CD14-positive monocyte (primary cell): ENCODE results near the gene CD300C. TPM values are rescaled to one million over a fixed set of nuclear protein-coding genes. Genes with fewer than 3 reads are reported as not detected.

Experiments
- DNase-seq, 3 donors: peaks; one replicate each; pipeline ENCODE4 v3.0.0-alpha.2; 2011 to 2022
- H2AFZ ChIP-seq: 2 replicates; pipeline ENCODE4 v1.6.0; 2012; ENCODE audit warnings: mild to moderate bottlenecking, low read depth, low read length, inconsistent platforms; ENCODE audit not compliant: insufficient read depth, poor library complexity, severe bottlenecking
- H3K27ac ChIP-seq, 2 donors: 1 replicate in 1 of 2; 2 replicates in 1 of 2; pipeline ENCODE4 v1.5.1; 2012 to 2013; ENCODE audit warnings: low read length in 2 of 2, control low read depth in 1 of 2, inconsistent platforms in 1 of 2, low read depth in 1 of 2, mild to moderate bottlenecking in 1 of 2
- H3K27me3 ChIP-seq, 2 donors: one replicate each; pipeline versions ENCODE4 v1.6.0 to v1.6.1; 2011 to 2013; ENCODE audit warnings: low read length in 2 of 2; ENCODE audit not compliant: control insufficient read depth in 2 of 2, insufficient read depth in 2 of 2
- H3K36me3 ChIP-seq, 2 donors: replicated peaks in 1 of 2; 1 replicate in 1 of 2; 2 replicates in 1 of 2; pipeline versions ENCODE4 v1.5.1 to v1.6.1; 2012 to 2013; ENCODE audit warnings: low read length in 2 of 2, control low read depth in 1 of 2, inconsistent platforms in 1 of 2, mild to moderate bottlenecking in 1 of 2; ENCODE audit not compliant: insufficient read depth in 2 of 2, control insufficient read depth in 1 of 2
- H3K4me1 ChIP-seq, 2 donors: 1 replicate in 1 of 2; 2 replicates in 1 of 2; pipeline versions ENCODE4 v1.5.1 to v1.6.1; 2012 to 2013; ENCODE audit warnings: low read length in 2 of 2, control low read depth in 1 of 2, inconsistent platforms in 1 of 2, mild to moderate bottlenecking in 1 of 2, moderate library complexity in 1 of 2; ENCODE audit not compliant: insufficient read depth in 2 of 2, control insufficient read depth in 1 of 2
- H3K4me2 ChIP-seq: replicated peaks from 2 replicates; pipeline ENCODE3; 2012; ENCODE audit warnings: low read length, moderate library complexity, mild to moderate bottlenecking; ENCODE audit not compliant: poor library complexity, severe bottlenecking; ENCODE audit errors: extremely low read depth
- H3K4me3 ChIP-seq, 3 experiments: fragments of 200-600 bp in 1 of 3; sonication (generic) in 1 of 3; replicated peaks in 1 of 3; 1 replicate in 2 of 3; 2 replicates in 1 of 3; pipeline ENCODE4 v1.5.1; 2011 to 2013; ENCODE audit warnings: low read length in 3 of 3, mild to moderate bottlenecking in 3 of 3, control low read depth in 2 of 3, low read depth in 2 of 3, inconsistent platforms in 1 of 3, moderate library complexity in 1 of 3
- H3K79me2 ChIP-seq: 2 replicates; pipeline ENCODE4 v1.6.0; 2012; ENCODE audit warnings: mild to moderate bottlenecking, control low read depth, inconsistent platforms, low read length, moderate library complexity; ENCODE audit not compliant: insufficient read depth
- H3K9ac ChIP-seq: 2 replicates; pipeline ENCODE4 v1.6.0; 2017; ENCODE audit warnings: low read length, mild to moderate bottlenecking; ENCODE audit not compliant: insufficient read depth, poor library complexity, severe bottlenecking
- H3K9me3 ChIP-seq, 2 donors: replicated peaks in 1 of 2; 1 replicate in 1 of 2; 2 replicates in 1 of 2; pipeline versions ENCODE4 v1.5.1 to v1.6.1; 2012 to 2013; ENCODE audit warnings: low read length in 2 of 2, control low read depth in 1 of 2; ENCODE audit not compliant: control insufficient read depth in 1 of 2, insufficient read depth in 1 of 2
- H4K20me1 ChIP-seq: 2 replicates; pipeline ENCODE4 v1.6.0; 2012; ENCODE audit warnings: mild to moderate bottlenecking, low read length, control low read depth, moderate library complexity; ENCODE audit not compliant: insufficient read depth
- H3K27ac Mint-ChIP-seq, 7 donors: one replicate each; pipeline ENCODE4 v1.8.0; 2020; ENCODE audit warnings: mild to moderate bottlenecking in 7 of 7, mixed read lengths in 7 of 7, moderate library complexity in 6 of 7, inconsistent platforms in 2 of 7
- H3K27me3 Mint-ChIP-seq, 3 donors: one replicate each; pipeline ENCODE4 v1.8.0; 2021 to 2022; ENCODE audit warnings: low read depth in 3 of 3, mild to moderate bottlenecking in 3 of 3, mixed read lengths in 3 of 3, moderate library complexity in 3 of 3, inconsistent platforms in 1 of 3
- H3K36me3 Mint-ChIP-seq, 2 donors: one replicate each; pipeline ENCODE4 v1.8.0; 2020; ENCODE audit warnings: mixed read lengths in 2 of 2, inconsistent platforms in 1 of 2, mild to moderate bottlenecking in 1 of 2
- H3K4me1 Mint-ChIP-seq: one replicate; pipeline ENCODE4 v1.8.0; 2020; ENCODE audit warnings: mild to moderate bottlenecking, mixed read lengths
- H3K4me3 Mint-ChIP-seq, 2 donors: one replicate each; pipeline ENCODE4 v1.8.0; 2020; ENCODE audit warnings: mild to moderate bottlenecking in 2 of 2, mixed read lengths in 2 of 2, moderate library complexity in 1 of 2
- H3K9me3 Mint-ChIP-seq, 7 donors: one replicate each; pipeline ENCODE4 v1.8.0; 2020 to 2022; ENCODE audit warnings: mixed read lengths in 7 of 7, mild to moderate bottlenecking in 6 of 7, moderate library complexity in 6 of 7, inconsistent platforms in 2 of 7
- WGBS: methylation state at CpG from one replicate; pipeline ENCODE4 v1.1.5; 2013; ENCODE audit warnings: missing lambda C conversion rate; ENCODE audit not compliant: insufficient coverage; 5-methylcytosine and 5-hydroxymethylcytosine counted together
- intact Hi-C, 2 donors: fragments of 100-400 bp; cut with micrococcal nuclease; formaldehyde crosslinking; loops; one replicate each; pipeline versions ENCODE4 v1.15.0 to v1.15.1; 2023
- polyA plus RNA-seq, 3 donors: library from polyadenylated mRNA; depleted of rRNA in 1 of 3; unstranded in 2 of 3; stranded (reverse) in 1 of 3; fragments of 300-500 nt in 2 of 3; fragments of >200 nt in 1 of 3; fragmentation: Illumina TruSeq in 2 of 3; gene quantifications; 1 replicate in 2 of 3; 2 replicates in 1 of 3; pipeline ENCODE4 v1.2.3, GENCODE V29; 2012 to 2021
- TF ChIP-seq, protein P1 (sequence below): fragments of 200-600 bp; IDR thresholded peaks from one replicate; pipeline ENCODE4 v1.8.0; 2022; ENCODE audit warnings: antibody characterized with exemption, mild to moderate bottlenecking

The CD300C gene
- polyA plus RNA-seq, 3 donors, result 68.3 to 141 (median 93.1) TPM

DNA sequence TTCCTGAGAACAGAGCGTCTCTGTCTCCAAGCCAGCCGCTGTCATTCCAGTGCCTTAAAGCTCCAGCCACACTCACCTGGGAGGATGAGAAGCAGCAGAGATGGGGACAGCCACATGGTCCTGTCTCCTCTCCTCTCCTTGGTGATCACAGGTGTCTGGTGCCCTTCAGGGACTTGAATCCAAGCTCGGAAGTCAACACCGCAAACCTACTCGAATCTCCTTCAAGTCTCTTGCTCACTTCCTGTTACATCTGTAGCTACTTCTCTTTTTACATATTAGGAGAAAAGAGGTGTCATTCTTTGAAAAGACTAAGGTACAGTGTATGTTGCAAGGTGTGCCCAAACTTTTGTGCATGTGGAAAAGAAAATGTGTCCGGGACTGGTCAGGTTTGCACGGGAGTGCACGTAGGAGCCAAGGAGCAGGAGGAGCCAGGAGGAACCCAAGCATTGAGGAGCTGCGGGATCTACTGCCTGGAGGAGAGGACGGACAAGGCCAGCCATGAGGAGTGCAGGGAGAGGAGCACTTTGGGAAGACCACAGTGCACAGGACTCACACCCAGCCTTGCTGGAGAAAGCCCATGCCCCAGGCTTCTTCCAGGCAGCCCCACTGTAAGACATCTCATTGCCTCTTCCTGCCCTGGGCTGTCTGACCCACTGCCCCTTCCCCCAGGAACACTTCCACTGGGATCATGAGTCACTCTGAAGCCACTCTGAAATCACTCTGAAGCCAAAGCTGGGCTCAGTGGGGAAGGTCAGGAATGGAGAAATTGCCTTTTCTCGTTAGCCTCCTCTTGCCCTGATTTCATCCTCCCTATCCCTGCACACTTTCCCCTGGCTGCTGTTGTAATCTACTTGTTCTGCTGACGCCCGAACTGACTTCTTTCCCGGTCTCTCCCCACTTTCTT lies 46.4 kb upstream of the CD300C start, which contains the start of gene CD300LD:
Gene CD300LD, minus strand, starts transcription at position 197 of the 904 bp plus-strand sequence. Its CDS starts 81 bp downstream, at position 116.
- Histone ChIP-seq H3K4me2 (peak within 1 kb of the TSS; percentile 21), H3K27me3 (no peaks in the 10 kb centered on the region), H3K4me1 (peaks cover 41 to 43% of the 10 kb centered on the region in 2 donors), H3K36me3 (no peaks in the 10 kb centered on the region), H3K79me2 (no peaks in the 10 kb centered on the region), H3K4me3 (peak within 1 kb of the TSS in 1 of 3 experiments; percentile 23), H4K20me1 (no peaks in the 10 kb centered on the region), H3K9me3 (no peaks in the 10 kb centered on the region), H3K27ac (no peak within 1 kb of the TSS), H3K9ac (no peak within 1 kb of the TSS), H2AFZ (no peak within 1 kb of the TSS)
- Mint-ChIP-seq H3K27me3 (peaks cover 7 to 10% (median 7%) of the 10 kb centered on the region in 3 donors), H3K9me3 (peaks cover 0 to 3% (median 0%) of the 10 kb centered on the region in 7 donors), H3K4me3 (peak within 1 kb of the TSS in 1 of 2 donors; percentile 39), H3K4me1 (peaks cover 39% of the 10 kb centered on the region), H3K27ac (peak within 1 kb of the TSS in 6 of 7 donors; percentile 18 to 77 (median 59)), H3K36me3 (peaks cover 0 to 11% of the 10 kb centered on the region in 2 donors)
- peak; percentile 43 to 72 (median 66) for DNase-seq
- 73% methylated on average over 11 of the region's 14 CpGs for WGBS
- TF ChIP-seq, protein P1, sequence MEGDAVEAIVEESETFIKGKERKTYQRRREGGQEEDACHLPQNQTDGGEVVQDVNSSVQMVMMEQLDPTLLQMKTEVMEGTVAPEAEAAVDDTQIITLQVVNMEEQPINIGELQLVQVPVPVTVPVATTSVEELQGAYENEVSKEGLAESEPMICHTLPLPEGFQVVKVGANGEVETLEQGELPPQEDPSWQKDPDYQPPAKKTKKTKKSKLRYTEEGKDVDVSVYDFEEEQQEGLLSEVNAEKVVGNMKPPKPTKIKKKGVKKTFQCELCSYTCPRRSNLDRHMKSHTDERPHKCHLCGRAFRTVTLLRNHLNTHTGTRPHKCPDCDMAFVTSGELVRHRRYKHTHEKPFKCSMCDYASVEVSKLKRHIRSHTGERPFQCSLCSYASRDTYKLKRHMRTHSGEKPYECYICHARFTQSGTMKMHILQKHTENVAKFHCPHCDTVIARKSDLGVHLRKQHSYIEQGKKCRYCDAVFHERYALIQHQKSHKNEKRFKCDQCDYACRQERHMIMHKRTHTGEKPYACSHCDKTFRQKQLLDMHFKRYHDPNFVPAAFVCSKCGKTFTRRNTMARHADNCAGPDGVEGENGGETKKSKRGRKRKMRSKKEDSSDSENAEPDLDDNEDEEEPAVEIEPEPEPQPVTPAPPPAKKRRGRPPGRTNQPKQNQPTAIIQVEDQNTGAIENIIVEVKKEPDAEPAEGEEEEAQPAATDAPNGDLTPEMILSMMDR, result no peak
- intact Hi-C loops, result no loop called here

DNA sequence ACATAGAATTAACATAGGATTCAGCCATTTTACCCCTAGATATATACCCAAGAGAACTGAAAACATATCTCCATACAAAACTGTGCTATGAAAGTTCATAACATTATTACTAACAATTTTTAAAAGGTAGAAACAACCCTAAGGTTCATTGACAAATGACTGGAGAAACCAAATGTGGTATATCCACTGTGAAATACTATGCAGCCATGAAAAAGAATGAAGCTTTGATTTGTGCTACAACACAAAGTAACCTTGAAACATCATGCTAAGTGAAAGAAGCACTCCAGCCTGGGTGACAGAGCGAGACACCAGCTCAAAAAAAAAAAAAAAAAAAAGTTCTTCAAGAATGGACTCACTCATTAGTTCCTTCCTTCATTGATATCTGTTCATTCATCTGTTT lies 45.6 kb upstream of the CD300C start:
- peaks cover 7 to 12% (median 8%) of the 10 kb centered on the region in 3 donors for H3K27me3 Mint-ChIP-seq
- no peak overlapping the region for H3K4me3 Mint-ChIP-seq
- intact Hi-C loops, result no loop called here

More for the DNA sequence above, 45.6 kb upstream of the CD300C start:
- no peaks in the 10 kb centered on the region for H3K9me3 ChIP-seq
- H3K27ac ChIP-seq, result no peak overlapping the region
- H3K4me1 ChIP-seq, result peaks cover 33 to 35% of the 10 kb centered on the region in 2 donors
- no peak overlapping the region for H2AFZ ChIP-seq
- TF ChIP-seq, protein P1, result no peak
- no peak overlapping the region for H3K9ac ChIP-seq
- H3K4me3 ChIP-seq, result no peak overlapping the region
- Mint-ChIP-seq H3K9me3 (no peaks in the 10 kb centered on the region), H3K36me3 (peaks cover 0 to 7% of the 10 kb centered on the region in 2 donors), H3K4me1 (peaks cover 31% of the 10 kb centered on the region), H3K27ac (peak overlapping the region in 1 of 7 donors; percentile 24)
- no peaks in the 10 kb centered on the region for H3K27me3 ChIP-seq
- H3K36me3 ChIP-seq, result no peaks in the 10 kb centered on the region
- peak overlapping the region; percentile 21 for H3K4me2 ChIP-seq
- no peaks in the 10 kb centered on the region for H3K79me2 ChIP-seq
- no peaks in the 10 kb centered on the region for H4K20me1 ChIP-seq
- no CpG with 5 or more reads among the region's 1 CpG for WGBS
- DNase-seq, result no peak
